NCI-H128 (cell line): ENCODE data around the gene CLIC5.

Source experiments
- DNase-seq: peaks from one replicate; lab custom pipeline; 2025; ENCODE audit not compliant: unreplicated experiment; lab: John Stamatoyannopoulos, UW

The CLIC5 gene

DNA sequence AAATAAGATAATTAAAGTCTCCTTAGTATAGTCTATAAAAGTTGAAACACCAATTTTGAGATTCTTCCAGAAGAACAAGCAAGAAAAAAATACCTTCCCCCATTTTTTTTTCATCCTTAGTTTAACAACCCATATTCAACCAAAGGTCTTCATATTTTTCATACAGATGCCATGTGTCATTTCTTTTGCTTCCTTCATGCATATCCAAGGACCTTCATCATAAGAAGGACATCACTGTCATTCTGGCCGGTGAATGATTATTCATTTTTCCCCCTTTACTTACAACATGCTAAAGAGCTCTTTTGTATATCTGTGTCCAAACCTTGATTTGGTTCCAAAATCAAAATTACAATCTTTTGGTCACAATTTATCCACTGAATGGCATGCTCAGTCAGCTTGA lies 21.3 kb upstream of the CLIC5 start:
- no peak for DNase-seq

DNA sequence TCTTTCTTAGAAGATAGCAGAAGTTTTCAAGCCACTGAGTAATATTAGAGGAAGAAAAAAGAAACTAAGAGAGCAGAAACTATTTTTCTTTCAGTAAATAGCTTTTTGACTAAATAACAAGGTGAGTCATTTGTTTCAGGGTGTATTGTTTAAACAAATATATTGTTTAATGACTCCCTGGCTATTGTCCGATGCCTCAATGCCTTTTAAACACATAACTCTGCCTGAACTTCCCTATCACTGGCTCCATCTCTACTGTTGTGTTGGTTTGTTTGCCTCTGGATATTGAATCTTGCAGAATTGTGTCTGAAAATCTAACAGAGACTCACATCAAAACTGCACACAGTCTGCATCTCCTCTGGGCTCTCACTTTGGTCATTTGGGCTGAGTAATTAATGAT lies 19.6 kb upstream of the CLIC5 start:
- no peak for DNase-seq

DNA sequence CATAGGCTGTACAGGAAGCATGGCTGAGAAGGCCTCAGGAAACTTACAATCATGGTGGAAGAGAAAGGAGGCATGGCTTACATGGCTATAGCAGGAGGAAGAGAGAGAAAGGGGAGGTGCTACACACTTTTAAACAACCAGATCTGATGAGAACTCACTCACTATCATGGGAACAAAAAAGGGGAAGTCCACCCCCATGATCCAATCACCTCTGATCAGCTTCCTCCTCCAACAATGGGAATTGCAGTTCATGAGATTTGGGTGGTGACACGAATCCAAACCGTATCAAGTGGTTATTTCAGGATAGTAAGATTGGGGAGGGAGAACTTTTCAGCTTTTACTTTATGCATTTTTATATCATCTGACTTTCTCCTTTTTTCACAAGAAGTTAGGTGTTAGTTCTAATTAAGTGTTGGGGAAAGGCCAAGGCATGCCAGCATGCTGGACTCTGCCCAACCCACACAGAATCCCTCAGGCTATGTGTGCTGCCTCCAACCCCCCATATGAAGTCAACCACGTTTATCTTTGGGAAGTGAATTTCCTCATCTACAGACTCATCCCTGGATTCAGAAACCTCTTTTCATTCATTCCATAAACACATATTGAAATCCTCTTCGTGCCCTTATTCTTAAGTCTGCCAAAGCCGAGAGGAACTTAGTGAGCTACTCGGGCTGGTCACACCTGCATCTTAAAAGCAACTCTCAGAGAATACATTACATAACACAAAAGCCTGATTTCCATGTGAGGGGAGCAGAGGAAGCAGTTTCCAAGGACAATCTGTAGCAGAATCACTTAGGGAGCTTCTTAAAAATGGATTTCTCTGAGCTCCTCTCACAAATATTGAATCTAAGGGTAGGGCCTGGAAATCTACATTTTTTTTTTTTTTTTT lies 16.7 kb upstream of the CLIC5 start:
- no peak for DNase-seq

DNA sequence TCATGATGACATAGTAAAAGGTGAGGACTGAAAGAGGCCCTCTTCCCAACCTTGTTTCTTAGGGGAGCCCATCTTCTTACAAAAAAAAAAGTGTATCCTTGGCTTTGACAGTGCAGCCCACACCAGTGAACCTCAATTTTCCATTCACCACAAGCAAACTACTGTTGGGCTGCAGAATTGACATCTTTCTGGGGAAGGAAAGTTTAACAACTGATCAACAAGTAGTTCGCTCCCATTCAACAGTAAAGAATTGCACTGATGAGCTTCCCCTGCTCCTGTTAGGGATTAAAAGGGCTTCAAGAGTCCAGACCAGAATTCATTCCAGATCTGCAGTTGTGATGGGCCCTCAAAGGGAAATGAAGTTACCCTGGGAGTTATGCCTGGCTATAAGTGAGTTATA lies 13.9 kb upstream of the CLIC5 start:
- DNase-seq = no peak

DNA sequence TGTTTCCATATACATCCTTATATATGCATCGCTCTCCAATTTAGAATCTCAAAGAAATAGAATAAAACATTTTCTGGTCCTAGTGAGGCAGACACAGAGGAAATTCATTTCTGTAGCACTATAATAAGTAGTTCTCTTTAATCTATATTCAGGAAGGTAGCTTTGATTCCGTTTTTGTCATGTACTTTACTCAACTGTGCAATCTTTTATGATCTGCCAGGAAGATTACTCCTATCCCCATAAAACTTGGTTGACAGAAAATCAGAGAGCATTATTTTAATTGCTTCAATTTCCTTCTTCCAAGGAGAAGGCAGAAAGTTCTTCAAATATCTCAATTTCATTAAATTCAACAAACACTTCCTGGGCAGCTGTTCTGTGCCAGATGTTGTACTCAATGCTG lies 10.6 kb upstream of the CLIC5 start:
- DNase-seq = no peak

DNA sequence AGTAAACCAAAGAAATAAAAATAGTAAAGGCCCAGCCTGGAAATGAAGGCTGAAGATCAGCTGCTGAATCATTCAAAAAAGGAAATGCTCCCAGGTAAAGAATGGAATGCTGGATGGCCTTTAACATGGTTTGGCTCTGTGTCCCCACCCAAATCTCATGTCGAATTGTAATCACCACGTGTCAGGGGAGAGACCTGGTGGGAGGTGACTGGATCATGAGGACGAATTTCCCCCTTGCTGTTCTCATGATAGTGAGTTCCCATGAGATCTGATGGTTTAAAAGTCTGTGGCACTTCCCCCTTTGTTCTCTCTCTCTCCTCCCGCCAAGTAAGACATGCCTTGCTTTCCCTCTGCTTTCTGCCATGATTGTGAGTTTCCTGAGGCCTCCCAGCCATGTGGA lies 9.9 kb upstream of the CLIC5 start:
- no peak for DNase-seq

DNA sequence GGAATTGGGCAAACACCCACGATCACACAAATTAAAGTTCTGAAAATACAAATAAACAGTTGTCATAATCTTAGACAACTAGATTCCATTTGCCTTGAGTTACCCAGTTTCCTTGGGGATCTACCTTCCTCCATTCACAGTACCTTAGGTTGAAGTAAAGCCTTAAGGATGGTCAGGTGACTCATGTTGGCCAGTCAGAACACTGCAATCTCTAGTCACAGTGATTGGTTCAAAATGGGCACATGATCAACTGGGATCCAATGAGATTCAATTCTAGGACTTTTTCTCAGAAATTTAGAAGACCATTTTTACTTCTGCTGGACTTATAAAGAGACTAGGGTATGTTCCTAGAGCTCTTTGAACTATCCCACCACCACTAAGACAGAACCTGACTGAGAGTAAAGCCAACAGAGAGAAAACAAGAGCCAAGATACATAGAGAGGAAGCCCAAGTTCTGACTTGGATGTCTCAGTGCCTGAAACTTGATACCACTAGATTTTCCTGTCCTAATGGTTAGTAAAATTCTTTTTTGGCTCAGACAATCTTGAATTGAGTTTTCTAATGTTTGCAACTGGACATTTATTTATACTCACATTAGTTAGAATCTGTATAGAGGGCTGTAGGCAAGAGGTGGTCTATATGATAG lies 8.6 kb upstream of the CLIC5 start:
- no peak for DNase-seq

DNA sequence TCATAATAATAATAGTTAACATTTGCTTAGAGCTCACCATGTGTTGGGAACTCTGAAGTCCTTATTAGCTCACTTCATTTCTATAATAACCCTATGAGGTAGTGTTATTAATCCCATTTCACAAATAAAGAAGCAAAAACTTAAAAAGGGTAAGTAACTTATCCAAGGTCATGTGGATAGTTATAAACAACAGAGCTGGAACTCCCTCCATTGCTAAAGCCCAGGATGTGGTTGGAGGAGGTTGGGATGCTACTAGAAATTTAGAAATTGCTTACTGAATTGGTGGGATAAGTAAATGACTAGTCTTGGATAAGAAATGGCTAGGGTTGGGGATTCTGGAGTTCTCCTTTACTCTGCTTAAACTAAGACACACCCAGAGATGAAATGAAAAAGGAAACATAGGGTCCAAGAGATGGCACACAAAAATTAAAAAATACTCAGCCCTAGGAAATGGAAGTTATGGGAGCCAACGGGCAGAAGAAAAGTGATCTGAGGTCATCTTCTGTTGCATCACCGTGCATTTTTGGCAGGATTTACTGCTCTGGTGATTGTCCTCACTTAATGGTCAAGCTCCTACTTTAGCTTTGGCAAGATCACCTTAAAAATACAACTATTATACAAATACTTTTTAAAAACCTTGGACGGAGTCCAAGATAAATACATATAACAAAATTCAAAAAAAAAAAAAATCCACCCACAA lies 7.7 kb upstream of the CLIC5 start:
- no peak for DNase-seq

DNA sequence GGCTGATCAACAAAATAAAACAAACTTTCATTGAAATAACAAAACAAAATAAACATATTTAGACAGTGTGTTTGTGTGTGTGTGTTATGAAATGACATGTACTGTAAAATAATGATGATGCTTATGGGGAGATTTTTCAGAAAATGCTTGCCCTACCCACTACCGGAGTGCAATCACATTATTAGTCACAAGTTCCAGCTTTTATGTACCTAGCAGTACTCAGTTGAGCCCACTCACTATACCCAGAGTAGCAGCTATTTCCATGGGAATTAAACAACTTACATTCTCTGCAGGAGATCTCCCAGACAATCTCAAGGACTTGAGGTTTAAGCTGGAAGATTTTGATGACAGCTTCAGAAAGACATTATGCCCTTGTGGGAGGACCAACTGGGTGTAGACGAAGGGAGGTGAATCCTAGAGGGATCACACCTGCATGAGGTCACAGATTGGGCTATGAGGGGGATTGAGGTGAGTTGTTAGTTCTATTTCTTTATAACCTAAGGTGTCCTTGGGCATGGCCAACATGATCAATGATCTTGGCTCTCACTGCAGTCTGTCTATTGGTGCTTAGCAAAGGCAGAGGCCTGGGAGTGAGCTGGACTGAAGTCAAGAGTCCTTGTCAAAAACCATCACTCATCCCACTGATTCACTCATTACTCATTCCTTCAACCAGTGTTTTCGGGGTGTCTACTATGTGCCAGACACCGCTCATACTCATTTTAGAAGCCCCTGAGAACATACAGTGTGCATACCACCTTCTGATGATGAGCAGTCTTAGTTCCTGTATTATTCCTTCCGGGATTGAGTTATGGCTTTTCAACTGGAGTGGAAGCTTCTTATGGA lies 6.7 kb upstream of the CLIC5 start:
- no peak for DNase-seq

DNA sequence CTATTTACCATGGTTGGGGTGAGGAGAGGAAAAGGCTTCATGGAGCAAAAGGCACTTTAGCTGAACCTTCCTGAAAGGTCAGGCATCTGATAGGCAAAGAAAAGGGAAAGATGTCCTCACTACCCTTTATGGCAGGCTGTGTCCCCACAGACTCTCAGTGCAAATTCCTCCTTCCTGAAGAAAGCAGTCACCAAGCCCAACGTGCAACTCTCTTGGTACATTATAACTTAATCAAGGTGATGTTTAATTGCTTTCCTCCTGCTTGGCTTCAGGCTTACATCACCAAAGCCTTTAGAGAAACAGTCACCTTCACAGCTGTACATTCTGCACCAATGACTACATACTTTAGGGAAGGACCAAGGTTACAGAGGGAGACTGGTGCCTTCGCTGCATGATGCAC lies 2.1 kb upstream of the CLIC5 start:
- no peak for DNase-seq

DNA sequence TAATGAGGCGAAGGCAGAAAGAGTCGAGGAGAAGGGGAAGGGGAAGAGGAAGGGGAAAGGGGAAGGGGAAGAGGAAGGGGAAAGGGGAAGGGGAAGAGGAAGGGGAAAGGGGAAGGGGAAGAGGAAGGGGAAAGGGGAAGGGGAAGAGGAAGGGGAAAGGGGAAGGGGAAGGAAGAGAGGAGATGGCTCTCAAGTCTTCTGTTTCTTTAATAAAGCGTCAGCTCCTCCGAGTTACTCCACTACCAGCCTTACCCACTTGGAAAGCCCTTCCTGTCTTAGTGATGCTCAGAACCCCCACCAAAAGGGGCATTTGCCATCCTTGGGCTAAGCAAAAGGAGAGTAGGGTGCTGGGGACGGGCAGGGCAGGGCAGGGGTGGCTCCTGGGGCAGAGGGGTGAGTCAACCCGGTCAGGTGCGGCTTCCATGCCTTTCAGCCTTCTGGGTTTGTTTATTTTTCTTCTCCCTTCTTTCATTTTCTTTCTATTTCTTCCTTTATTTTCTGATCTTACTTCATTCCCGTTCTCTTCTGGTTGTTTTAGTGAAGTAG lies 476 bp upstream of the CLIC5 start:
- no peak for DNase-seq

DNA sequence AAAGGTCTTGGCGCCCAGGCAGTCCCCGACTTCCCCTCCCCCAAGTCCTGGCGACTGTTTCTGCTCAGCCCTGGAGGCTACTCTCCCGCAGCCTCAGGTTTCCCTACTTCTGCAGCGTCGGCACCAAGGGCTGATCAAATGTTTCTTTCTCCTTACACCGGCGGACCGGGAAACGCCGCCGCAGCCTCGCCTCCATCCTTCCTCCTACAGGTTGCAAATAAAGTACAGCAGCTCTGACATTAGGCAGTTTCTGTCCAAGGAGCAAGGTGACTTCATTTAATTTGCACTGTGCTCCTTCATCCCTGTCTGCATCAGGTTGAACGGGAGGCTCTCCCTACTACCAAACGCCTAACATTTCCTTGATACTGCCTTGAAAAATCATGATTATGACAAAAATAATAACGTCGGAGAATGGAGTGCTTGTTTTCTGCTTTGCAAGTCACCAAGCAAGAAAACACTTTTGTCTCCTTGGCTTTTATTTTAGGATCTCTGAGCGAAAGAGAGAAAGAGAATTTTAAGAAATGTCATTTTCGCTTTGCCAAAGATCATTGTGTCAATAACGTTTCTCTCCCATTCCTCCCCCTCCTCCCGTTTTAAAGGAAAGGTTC lies 1.0 kb downstream of the CLIC5 start:
- no peak for DNase-seq

DNA sequence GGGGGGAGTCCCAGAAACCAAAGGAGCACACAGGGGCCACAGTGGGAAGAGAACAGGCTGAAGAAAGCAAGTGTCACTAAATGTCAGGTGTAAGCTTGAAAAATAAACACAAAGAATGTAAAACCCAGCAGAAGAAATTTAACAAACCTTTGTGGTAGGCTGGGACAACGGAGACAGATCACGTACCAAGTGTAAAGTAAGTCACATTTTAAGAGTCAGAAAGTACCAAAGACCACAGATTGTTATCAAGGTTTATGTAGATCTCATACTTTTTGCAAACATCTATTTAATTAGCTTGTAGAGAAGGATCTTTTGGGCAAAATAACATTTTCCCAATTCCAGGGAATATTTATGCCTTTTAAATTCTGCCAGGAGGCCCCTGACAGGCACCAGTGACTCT lies 1.6 kb downstream of the CLIC5 start:
- no peak for DNase-seq

DNA sequence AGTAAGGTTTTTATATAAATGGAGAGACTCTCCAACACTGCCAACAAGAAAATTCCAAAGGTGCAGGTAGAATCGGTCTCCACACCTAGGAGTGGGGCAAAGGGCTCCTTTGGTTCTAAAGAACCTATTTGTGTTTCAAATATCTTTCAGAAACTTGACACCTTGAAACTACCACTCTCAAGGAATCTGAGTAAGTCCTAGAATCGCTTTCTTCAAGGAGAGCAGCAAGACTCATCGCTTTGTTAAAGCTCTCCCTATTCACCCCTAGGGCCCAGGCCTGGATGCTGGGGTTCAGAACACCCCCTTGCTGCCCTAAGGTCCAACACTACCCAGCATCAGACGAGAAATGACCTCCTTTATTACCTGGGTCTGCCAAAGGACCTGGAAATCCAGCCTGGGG lies 2.0 kb downstream of the CLIC5 start:
- no peak for DNase-seq

DNA sequence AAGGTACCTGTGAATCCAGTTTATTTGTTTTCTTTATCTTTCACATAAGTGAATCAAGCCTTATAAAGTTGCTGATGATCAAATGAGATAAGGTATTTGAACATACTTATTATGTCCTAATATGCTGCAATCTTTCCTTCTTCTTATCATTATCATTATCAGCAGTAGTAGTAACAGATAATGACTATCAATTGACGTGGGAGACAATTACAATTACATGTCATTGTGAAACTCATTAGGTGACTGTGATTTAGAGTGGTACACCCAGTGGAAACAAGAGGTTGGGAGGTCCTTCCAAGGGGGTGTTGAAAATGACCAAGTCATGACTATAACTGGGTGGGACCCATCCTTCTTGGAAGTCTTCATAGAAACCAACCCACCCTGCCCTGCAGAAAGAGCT lies 2.8 kb downstream of the CLIC5 start:
- no peak for DNase-seq

DNA sequence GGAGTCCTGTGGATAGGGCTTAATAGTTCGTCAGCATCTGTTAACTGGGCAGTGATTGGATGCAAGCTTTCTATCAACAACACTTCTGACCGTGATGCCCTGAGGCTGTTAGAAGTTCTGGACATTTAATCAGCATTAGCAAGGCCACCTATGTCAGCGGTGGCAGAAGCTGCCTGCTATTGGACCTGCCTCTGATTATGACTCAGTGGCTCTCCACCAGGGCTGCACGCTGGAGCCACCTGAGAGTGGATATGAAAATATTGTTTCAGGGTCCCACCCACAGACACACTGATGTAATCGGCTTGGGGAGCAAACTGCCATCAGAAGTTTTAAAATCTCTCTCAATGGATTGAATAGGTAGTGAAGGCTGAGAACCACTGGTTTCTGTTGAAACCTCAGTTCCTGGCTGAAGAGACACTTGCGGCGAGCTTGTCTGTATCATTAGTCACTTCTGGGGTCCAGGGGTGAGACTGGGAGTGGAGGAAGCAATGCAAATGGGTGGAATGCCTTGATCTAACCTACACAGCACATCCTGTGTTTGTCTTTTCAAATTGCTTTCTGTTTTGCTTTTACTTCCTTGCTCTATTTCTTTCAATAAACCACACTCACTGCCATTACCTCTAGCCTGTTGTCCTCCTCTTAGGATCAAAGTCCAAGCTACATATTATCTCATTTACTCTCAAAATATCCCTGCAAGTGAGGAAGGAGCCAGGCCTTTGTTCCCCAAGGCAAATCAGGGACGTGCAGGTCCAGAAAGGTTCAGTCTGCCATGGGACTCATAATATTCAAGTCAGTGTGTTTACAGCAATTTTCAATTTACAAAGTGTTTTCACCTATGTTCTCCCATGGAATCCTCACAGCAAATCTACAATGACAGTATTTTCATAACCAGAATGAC lies 4.2 kb downstream of the CLIC5 start:
- DNase-seq = no peak

DNA sequence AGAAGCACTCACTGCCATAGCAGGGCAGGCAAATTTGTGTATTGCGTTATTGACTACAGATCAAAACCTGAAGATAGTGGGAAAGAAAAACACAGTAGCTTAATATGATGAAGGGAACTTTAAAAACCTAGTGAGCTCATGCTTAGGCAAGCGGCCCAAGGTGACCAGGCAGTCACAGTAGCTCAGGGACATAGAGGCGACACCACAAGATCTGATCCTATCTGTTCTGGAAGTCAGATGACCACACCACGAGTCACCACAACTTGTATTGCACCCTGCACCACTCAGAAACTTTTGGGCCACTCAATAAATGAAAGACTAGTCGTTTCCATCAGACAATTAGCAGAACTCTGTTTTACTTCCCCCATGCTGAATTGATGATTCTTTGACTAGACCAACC lies 4.9 kb downstream of the CLIC5 start:
- DNase-seq = no peak

DNA sequence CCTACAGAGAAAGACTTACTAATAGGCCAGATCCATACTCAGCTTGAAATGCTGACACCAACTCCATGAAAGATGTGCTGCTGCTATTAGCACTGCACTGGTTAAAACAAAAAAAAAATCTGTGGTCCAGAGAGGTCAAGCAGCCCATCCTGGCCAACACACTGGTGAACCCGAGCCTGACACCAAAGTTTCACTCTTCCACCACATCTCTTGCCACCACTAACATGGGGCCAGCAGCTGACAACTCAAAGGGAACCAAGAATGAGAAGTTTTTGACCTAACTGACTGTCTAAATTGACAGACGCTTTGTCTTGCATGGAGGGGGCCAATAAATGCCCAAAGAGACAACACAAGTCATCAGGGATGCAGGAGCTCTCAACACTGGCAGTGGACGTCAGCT lies 5.4 kb downstream of the CLIC5 start:
- DNase-seq = no peak

DNA sequence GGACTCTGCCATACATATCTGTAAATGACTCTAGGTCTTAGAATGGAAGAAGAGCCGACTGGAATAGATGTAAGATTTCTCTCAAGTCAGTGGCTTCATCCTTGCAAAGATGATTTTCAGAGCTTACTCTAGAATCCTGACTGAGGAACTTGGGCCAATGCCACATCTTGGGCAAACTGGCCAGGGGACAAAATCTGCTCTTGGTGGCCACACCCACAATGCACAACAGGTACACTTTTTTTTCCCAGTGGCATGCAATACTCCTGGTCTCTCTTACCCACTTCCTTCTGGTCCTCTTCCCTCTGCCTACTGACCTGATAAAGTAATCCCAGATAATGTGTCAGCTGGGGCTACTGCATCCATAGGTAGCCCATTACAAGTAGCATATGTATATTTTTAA lies 13.4 kb downstream of the CLIC5 start:
- no peak for DNase-seq

DNA sequence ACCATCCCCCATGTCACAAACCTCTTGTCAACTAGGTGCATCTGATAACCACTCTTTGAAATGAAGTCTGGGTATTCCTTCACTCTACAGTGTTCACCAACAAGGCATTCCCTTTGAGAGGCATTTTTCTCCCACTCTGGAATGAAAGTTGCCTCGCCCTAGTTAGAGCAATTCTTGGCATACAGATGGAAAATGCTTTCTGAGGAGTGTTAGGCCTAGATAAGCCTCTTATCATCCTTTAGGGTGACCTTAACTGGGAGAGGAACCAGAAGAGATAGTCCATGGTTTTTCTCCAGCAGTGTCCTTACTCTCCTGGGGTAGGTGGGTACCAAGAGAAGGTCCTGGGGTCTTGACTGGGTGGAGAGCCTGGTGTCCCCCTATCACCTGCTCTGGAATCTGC lies 14.8 kb downstream of the CLIC5 start:
- no peak for DNase-seq
